GM19397 (cell line): ENCODE measurements around the gene FAM186B.
A peak's percentile ranks its signal among the peaks of the same experiment; 100 is the strongest.

Experiments used
- ATAC-seq: cut with Tn5 transposase; IDR thresholded peaks from one replicate; pipeline ENCODE4 v1.9.1; 2021; ENCODE audit warnings: mild to moderate bottlenecking, moderate library complexity; ENCODE audit not compliant: unreplicated experiment

FAM186B gene

DNA sequence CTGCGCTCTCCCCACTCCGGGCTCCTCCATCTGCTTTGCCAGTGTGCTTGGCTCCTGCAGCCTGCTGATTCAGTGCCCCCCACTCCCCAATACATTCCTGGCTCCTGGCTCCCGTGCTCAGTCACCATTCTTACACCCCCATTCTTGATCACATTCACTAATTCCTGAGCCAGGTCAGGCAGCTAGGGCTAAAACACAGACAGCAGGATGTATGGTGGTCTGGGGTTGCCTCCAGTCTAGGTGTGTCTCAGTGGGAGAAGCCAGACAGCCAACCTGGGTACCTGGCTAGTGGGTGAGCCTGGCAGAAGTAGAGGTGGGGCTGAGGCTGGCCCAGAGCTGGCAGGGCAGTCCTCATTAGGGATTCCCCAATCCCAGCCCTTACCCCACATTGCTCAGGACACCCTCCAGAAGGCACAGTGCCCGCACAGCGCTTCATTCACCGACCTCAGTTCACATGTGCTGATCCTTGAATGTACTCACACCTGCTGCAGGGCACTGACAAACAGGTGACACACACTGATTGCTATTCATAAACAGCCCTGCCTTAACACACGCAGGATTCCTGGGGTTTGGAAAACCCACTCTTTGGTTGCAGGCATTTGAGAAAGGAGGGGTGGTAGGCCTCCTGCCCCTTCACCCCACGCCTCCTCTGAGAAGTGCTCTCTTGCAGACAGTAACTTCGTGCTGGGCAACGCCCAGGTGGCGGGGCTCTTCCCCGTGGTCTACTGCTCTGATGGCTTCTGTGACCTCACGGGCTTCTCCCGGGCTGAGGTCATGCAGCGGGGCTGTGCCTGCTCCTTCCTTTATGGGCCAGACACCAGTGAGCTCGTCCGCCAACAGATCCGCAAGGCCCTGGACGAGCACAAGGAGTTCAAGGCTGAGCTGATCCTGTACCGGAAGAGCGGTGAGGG is 65.0 kb downstream of the FAM186B start:
- no peak for ATAC-seq

DNA sequence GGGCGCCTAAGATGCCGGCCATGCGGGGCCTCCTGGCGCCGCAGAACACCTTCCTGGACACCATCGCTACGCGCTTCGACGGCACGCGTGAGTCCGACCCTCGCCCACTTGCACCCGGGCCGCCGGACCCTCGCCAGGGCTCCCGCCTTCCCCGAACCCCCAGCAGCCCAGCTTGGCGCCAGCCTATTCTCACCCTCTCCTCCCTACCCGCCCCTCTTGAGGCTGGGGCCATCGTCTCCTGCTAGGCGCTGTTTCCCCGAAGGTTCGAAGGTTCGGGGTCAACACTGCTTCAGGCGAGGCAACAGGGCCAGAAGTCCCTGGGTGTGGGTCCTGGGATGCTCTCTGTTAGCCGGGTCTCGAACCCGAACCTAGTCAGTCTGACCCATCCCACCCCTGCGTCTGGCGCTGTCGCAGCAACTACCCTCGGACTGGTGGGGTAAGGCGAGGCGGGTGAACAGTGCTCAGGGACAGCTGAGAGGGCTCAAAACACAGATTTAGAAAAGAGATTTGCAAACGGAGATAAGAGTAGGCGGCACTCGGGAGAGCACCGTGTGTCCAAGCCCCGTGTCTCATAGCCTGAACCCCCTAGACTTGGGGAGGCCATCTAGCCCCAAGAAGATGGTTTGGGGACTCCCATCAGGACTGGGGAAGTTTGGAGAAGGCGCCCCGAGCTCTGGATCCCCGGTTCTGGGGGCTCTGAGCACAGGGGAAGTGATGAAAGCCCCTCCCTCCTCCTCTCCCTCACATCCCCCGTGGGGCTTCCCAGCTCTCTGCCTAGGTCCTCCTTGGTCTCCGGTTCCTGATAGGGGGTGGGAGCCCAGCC is 65.8 kb downstream of the FAM186B start:
- no peak for ATAC-seq

DNA sequence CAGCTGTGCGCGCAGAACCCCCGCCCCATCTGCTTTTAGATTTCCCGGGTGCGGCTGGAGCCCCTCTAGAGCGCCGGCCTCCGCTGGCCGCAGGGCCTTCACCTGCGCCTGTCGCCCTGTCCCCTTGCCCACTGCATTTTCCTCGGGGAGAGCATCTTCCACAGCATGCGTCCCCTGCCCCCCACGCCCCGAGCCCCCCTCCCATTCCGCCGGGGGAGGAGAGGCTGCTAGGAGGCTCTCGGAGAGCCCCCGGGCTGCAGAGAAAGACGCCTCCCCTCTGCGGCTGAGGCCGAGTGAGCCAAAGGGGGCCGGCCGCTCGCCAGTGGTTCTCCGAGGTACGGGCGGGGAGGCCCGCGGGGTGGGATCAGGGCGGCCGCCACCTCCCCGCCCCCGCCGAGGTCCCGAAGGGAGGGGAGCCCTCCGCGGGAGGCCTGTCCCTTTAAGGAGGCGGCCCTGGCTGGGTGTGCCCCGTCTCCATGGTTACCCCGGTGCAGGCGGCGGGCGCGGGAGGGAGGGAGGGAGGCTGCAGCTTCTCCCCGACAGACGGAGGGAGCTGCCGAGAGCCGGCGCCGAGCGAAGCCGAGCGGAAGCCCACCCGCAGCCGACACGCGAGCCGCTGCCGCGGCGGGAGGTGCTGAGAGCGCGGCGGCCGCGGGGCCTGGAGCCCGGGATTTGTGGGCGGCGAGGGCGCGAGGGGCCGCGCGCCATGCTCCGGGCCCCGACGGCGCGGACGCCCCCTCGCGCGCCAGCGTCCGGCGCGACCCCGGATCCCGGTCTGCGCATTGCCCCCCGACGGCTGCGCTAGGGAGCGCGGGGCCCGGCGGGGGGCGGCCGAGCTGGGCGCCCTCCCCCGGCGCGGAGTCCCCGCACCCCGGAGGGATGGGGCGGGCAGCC is 66.7 kb downstream of the FAM186B start, which contains the start of gene KCNH3:
Gene KCNH3 (plus strand): TSS at position 521 of the 894 bp plus-strand sequence. CDS start 387 bp downstream, outside the sequence.
- peak; percentile 62 for ATAC-seq

DNA sequence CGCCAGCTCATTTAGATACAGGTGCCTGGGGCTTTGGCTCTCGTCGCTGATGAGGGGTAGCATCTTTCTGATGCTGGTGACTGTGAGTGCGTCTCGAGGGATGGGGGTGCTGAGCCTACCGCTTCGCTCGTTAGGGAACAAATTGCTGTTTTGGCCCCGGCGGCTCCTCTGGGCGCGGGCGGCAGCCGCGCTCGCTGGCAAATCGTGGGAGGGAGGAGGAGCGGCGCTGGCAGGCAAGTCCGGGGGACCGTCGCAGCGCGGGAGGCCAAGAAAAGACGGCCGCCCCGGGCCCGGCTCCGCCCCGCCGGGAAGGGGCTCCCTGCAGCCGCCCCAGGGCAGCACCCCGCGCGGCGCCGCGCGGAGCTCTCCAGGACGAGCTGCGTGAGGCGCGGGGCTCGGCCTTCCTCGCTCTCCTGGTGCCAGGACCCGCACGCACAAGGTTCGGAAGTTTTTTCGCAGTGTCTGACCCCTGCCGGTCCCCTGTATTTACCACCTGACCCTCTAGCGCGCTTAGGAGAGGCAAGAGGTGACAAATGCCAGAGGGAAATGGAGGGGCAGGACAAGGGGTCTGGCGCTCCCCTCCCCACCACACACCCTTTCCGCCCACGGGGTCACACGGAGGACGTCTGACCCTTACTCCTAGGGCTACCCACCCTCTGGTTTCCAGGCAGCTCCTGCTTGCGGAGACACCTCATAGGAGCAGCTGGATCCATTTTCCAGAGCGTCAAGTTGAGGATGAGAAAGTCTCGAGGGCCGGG is 67.5 kb downstream of the FAM186B start:
- no peak for ATAC-seq
